Measurements from ENCODE around the gene STARD5. TPM values are rescaled to one million over a fixed set of nuclear protein-coding genes. Genes with fewer than 3 reads are reported as not detected.

The STARD5 gene
- total and polyA plus RNA-seq, 2 of the 8 experiments (the other 6 are each of a cell fraction or from before 2014, with no cell fraction given), result 5.5 to 10.4 TPM

GRCh38 chr15:81297603-81298575 lies 26.1 kb downstream of the STARD5 start:
- Histone ChIP-seq H3K9me3 (ENCODE audit: insufficient read depth in 2 of 2, low read depth in 1 of 2, low read length in 1 of 2) (no peaks in the 10 kb centered on the region), H3K79me1 (ENCODE audit: low read depth, low read length) (no peaks in the 10 kb centered on the region), H3K79me2 (ENCODE audit: control insufficient read depth in 1 of 2, insufficient read depth in 2 of 2, low read length in 2 of 2) (no peaks in the 10 kb centered on the region), H3K27ac (ENCODE audit: low read depth, low read length) (no peak overlapping the region), H2BK5ac (ENCODE audit: low read depth, low read length) (no peak overlapping the region), H3K23ac (ENCODE audit: insufficient read length) (no peak overlapping the region), H4K20me1 (replicated peaks in 1 of 2; ENCODE audit: control insufficient read depth in 1 of 2, insufficient read depth in 2 of 2, low read length in 2 of 2) (no peaks in the 10 kb centered on the region), H3K9ac (replicated peaks in 1 of 4; ENCODE audit: extremely low read depth in 1 of 4, low read depth in 3 of 4, low read length in 3 of 4) (no peak overlapping the region), H3K4me2 (ENCODE audit: insufficient read depth in 1 of 2, low read depth in 2 of 2, low read length in 2 of 2) (no peak overlapping the region), H2BK15ac (ENCODE audit: low read length) (no peak overlapping the region), H4K5ac (ENCODE audit: insufficient read length, low read depth, low read length) (no peak overlapping the region), H4K91ac (replicated peaks; ENCODE audit: insufficient read length, low read length) (no peak overlapping the region), H3K14ac (ENCODE audit: insufficient read length) (no peak overlapping the region), H3K23me2 (ENCODE audit: low read depth, low read length) (no peaks in the 10 kb centered on the region), H2AK5ac (ENCODE audit: low read depth, low read length) (no peak overlapping the region), H4K8ac (ENCODE audit: extremely low read depth, insufficient read depth, low read length) (no peak overlapping the region), H3K27me3 (replicated peaks in 1 of 4; ENCODE audit: control insufficient read depth in 3 of 4, extremely low read depth in 1 of 4, insufficient read depth in 3 of 4, low read length in 3 of 4) (no peaks in the 10 kb centered on the region; a peak in 1 of 7 replicates), H3K4me1 (replicated peaks in 1 of 4; ENCODE audit: control insufficient read depth in 3 of 4, insufficient read depth in 4 of 4, low read length in 3 of 4) (peaks cover 2 to 11% (median 7%) of the 10 kb centered on the region in 4 experiments; a peak in 5 of 7 replicates), H3K56ac (replicated peaks; ENCODE audit: insufficient read length, low read depth, low read length) (no peak overlapping the region), H3K4me3 (ENCODE audit: extremely low read depth in 1 of 4, insufficient read depth in 2 of 4, low read depth in 3 of 4, low read length in 4 of 4) (no peak overlapping the region), H2BK12ac (ENCODE audit: low read depth, low read length) (no peak overlapping the region), H2BK20ac (ENCODE audit: low read length) (no peak overlapping the region), H3K18ac (ENCODE audit: extremely low read depth, low read length) (no peak overlapping the region), H3K36me3 (ENCODE audit: control insufficient read depth in 2 of 4, insufficient read depth in 4 of 4, low read length in 3 of 4) (no peaks in the 10 kb centered on the region), H2AFZ (ENCODE audit: low read length) (no peak overlapping the region), H2BK120ac (replicated peaks; ENCODE audit: low read depth, low read length) (no peak overlapping the region), H3K4ac (replicated peaks; ENCODE audit: insufficient read length, low read depth, low read length) (no peak overlapping the region)
- DNase-seq (ENCODE audit: low read depth in 1 of 2, low spot score in 2 of 2), result no peak
- WGBS, 2 experiments (ENCODE audit: extremely low coverage in 1 of 2, insufficient coverage in 1 of 2, insufficient read length in 1 of 2, insufficient replicate concordance in 2 of 2, low coverage in 1 of 2, low lambda C conversion rate in 2 of 2, missing lambda C conversion rate in 1 of 2), result 88% methylated on average over 4 of the region's 4 CpGs; no CpG with 5 or more reads in 1 of the 2 experiments
- POLR2A ChIA-PET (ENCODE audit: partially characterized antibody), result no interaction called here
- TF ChIP-seq POLR2A (IDR thresholded peaks at IDR 0.05; ENCODE audit: control extremely low read depth in 1 of 2, low read depth in 2 of 2, low read length in 2 of 2), result no peak
- no peak for TF ChIP-seq SRF (IDR thresholded peaks at IDR 0.05; ENCODE audit: low read depth, low read length)
- no peak for TF ChIP-seq SIRT6 (IDR thresholded peaks at IDR 0.05; ENCODE audit: low read length)
- TF ChIP-seq POU5F1 (IDR thresholded peaks at IDR 0.05; ENCODE audit: low read depth, low read length), result no peak
- TF ChIP-seq E2F6 (IDR thresholded peaks at IDR 0.05), result no peak
- no peak for TF ChIP-seq NANOG (IDR thresholded peaks at IDR 0.05; ENCODE audit: insufficient read depth, low read depth, low read length, poor library complexity, severe bottlenecking)
- no peak for TF ChIP-seq FOSL1 (IDR thresholded peaks at IDR 0.05; ENCODE audit: insufficient read depth, low read depth, low read length)
- TF ChIP-seq ZNF274 (IDR thresholded peaks at IDR 0.05; ENCODE audit: borderline replicate concordance, extremely low read depth, low read length), result no peak
- TF ChIP-seq MAFK (IDR thresholded peaks at IDR 0.05; ENCODE audit: low read depth, low read length), result no peak
- no peak for TF ChIP-seq NRF1 (IDR thresholded peaks at IDR 0.05; ENCODE audit: low read depth, low read length)
- no peak for TF ChIP-seq YY1 (IDR thresholded peaks at IDR 0.05; ENCODE audit: low read depth, low read length)
- no peak for FAIRE-seq
- CTCF ChIA-PET (ENCODE audit: partially characterized antibody), result interaction anchor here (1.0 to 1.3 kb wide), 2 partner anchors 30 to 33 kb away, joined by 3 read pairs; no protein-coding TSS in a partner anchor

Data from H1 (cell line).